Measurements from ENCODE around the gene GUCY1B1. TPM values are rescaled to one million over a fixed set of nuclear protein-coding genes. Genes with fewer than 3 reads are reported as not detected.

GUCY1B1 gene
- total RNA-seq, 1 experiment from 2014 or later, result not detected

GRCh38 chr4:155741546-155741945 lies 17.3 kb upstream of the GUCY1B1 start:
- no peak for ATAC-seq
- Histone ChIP-seq H3K79me2 (ENCODE audit: insufficient read depth, low read length) (no peaks in the 10 kb centered on the region), H3K4me2 (ENCODE audit: low read length) (no peak overlapping the region), H3K9me3 (ENCODE audit: control insufficient read depth in 1 of 2, insufficient read depth in 1 of 2, low read depth in 1 of 2, low read length in 2 of 2) (no peaks in the 10 kb centered on the region), H3K4me3 (replicated peaks in 1 of 2; ENCODE audit: low read depth in 1 of 2, low read length in 2 of 2) (no peak overlapping the region), H3K27me3 (ENCODE audit: insufficient read depth, low read length) (no peaks in the 10 kb centered on the region), H2AFZ (ENCODE audit: low read depth, low read length, poor library complexity, severe bottlenecking) (no peak overlapping the region), H4K20me1 (ENCODE audit: insufficient read depth) (no peaks in the 10 kb centered on the region), H3K36me3 (ENCODE audit: control insufficient read depth in 1 of 2, insufficient read depth in 2 of 2, low read length in 2 of 2) (no peaks in the 10 kb centered on the region), H3K9me2 (ENCODE audit: insufficient read depth) (no peaks in the 10 kb centered on the region), H3K4me1 (ENCODE audit: control insufficient read depth in 1 of 2, insufficient read depth in 2 of 2, low read length in 2 of 2) (no peaks in the 10 kb centered on the region), H3K9ac (ENCODE audit: low read length) (no peak overlapping the region), H3K27ac (ENCODE audit: low read depth, low read length) (no peak overlapping the region)
- DNase-seq (ENCODE audit: low read depth, low spot score), result no peak
- no peak for TF ChIP-seq REST (IDR thresholded peaks at IDR 0.05; ENCODE audit: low read depth)
- TF ChIP-seq ZNF274 (IDR thresholded peaks at IDR 0.05; ENCODE audit: low read depth, low read length), result no peak
- TF ChIP-seq RAD21 (IDR thresholded peaks at IDR 0.05; ENCODE audit: low read depth), result no peak
- TF ChIP-seq ZFX (IDR thresholded peaks at IDR 0.05), result no peak
- TF ChIP-seq EGR1 (IDR thresholded peaks at IDR 0.05; ENCODE audit: low read depth), result no peak
- no peak for TF ChIP-seq SRF (IDR thresholded peaks at IDR 0.05; ENCODE audit: low read depth)
- TF ChIP-seq, protein P1, sequence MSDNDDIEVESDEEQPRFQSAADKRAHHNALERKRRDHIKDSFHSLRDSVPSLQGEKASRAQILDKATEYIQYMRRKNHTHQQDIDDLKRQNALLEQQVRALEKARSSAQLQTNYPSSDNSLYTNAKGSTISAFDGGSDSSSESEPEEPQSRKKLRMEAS (IDR thresholded peaks at IDR 0.05), result no peak
- TF ChIP-seq EZH2 (IDR thresholded peaks at IDR 0.05), result no peak
- no peak for TF ChIP-seq CTCF (IDR thresholded peaks at IDR 0.05 in 2 of 3, conservative IDR thresholded peaks at IDR 0.05 in 1 of 3; ENCODE audit: borderline replicate concordance in 1 of 3, insufficient read depth in 1 of 3, low read depth in 2 of 3, low read length in 2 of 3)
- no peak for TF ChIP-seq EZH2phosphoT487 (IDR thresholded peaks at IDR 0.05; ENCODE audit: borderline replicate concordance)
- TF ChIP-seq FOSL1 (IDR thresholded peaks at IDR 0.05; ENCODE audit: low read depth), result no peak
- TF ChIP-seq SIN3A (IDR thresholded peaks at IDR 0.05; ENCODE audit: low read depth), result no peak
- TF ChIP-seq ELF1 (IDR thresholded peaks at IDR 0.05; ENCODE audit: borderline replicate concordance, low read depth), result no peak
- no peak for TF ChIP-seq SP1 (IDR thresholded peaks at IDR 0.05; ENCODE audit: low read depth)
- TF ChIP-seq JUND (IDR thresholded peaks at IDR 0.05), result no peak
- no peak for TF ChIP-seq CBX3 (IDR thresholded peaks at IDR 0.05; ENCODE audit: low read depth)
- CTCF ChIA-PET, result no interaction called here
- RAD21 ChIA-PET (ENCODE audit: low non-redundant PET in 1 of 2, low total read pairs in 2 of 2, uncharacterized antibody in 2 of 2, unreplicated experiment in 2 of 2), result no interaction called here
- POLR2A ChIA-PET, result no interaction called here
- intact Hi-C loops (cut with micrococcal nuclease), result no loop called here
- no TSS peak for BruUV-seq (replicated peaks)

All from HCT116 (cell line).